ENCODE measurements around the gene PRRC1. TPM values are rescaled to one million over a fixed set of nuclear protein-coding genes. Genes with fewer than 3 reads are reported as not detected.

The PRRC1 gene
- total RNA-seq, 1 donor from 2014 or later = 26.5 TPM

DNA sequence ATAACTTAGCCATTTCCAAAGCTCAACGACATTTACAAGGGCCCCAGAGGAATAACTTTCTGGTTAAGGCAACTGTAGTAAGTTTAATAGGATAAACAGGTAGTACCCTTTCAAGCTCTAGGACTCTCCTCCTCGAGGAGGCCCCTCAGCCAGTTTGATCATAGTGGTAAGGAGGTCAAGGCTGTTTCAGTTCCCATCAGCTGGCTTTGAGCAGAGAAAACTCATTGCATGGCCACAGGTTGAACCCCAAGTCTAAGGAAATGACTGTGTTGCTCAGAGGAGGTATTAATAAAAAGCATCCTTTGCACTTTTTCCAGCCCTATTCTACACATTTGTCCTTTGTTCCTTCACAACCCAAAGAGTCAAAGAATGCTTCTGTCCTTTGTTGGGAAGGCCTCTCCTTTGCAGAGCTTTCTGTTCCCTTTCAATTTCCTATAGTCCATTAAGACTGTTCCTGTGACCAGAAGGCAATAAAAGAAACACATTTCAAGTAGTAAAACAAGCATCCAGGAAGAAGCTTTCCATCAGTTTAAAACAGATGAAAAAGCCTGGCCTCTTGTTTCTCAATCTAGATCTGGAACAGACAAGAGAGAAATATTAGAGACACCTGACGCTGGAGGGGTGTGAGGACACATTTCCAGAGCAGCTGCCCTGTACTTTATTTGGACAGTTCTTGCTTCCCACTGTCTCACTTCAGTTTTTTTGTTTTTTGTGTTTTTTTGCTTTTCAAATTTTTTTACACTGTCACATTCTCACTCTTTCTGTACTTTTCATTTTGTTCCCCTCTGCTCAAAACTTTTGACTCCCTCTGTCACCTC lies 54.1 kb downstream of the PRRC1 start:
- DNase-seq (ENCODE audit: low spot score) = no peak
- intact Hi-C loops (cut with DNase I) = no loop called here

GRCh38 chr5:127572930-127573329 lies 55.5 kb downstream of the PRRC1 start:
- intact Hi-C loops (cut with DNase I) = no loop called here
- DNase-seq (ENCODE audit: low spot score) = no peak

GRCh38 chr5:127574852-127575679 lies 57.6 kb downstream of the PRRC1 start:
- intact Hi-C loops (cut with DNase I) = no loop called here
- DNase-seq (ENCODE audit: low spot score) = no peak

DNA sequence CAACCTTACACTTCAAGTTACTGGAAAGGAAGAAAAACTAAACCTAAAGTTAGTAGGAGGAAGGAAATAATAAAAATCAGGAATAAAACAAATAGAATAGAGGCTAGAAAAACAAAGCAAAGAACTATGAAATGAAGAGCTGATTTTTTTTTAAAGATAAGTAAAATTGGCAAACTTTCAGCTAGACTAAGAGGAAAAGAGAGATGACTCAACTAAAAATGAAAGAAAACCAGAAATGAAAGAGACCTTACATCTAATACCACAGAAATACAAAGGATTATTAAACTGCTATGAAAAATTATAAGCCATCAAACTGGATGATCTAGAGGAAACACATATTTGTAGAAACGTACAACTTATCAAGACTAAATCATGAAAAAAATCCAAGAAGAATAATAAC lies 60.0 kb downstream of the PRRC1 start:
- intact Hi-C loops (cut with DNase I) = no loop called here
- no peak for DNase-seq (ENCODE audit: low spot score)

DNA sequence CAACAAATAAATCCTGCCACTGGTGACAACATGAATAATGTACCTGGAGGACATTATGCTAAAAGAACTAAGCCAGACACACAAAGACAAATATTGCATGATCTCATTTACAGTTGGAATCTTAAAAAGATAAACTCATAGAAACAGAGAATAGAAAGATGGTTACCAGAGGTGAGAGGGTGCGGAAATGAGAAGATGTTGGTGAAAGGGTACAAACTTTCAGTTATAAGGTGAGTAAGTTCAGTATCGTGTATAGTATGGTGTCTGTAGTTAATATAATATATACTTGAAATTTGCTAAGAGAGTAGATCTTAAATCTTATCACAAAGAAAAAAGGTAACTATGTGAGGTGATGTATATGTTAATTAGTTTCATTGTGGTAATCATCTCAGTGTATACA lies 63.3 kb downstream of the PRRC1 start:
- intact Hi-C loops (cut with DNase I) = no loop called here
- no peak for DNase-seq (ENCODE audit: low spot score)

DNA sequence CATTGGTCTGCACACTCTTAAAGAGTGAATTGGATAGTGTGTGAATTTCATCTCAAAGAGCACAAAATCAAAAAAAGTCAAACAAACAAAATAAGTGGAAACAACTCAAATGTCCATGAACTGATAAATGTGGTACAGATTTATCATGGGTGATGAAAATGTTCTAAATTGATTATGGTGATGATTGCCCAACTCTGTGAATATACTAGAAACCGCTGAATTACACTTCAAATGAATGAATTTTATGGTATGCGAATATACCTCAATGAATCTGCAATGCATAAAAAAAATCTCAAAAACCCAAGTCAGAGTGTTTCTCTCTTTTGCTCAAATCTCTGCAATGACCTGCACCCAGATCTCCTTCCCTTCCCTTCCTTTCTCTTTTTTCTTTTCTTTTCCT lies 64.0 kb downstream of the PRRC1 start:
- DNase-seq (ENCODE audit: low spot score) = no peak
- intact Hi-C loops (cut with DNase I) = no loop called here

GRCh38 chr5:127582773-127583370 lies 65.4 kb downstream of the PRRC1 start:
- DNase-seq (ENCODE audit: low spot score) = no peak
- intact Hi-C loops (cut with DNase I) = no loop called here

GRCh38 chr5:127583866-127584265 lies 66.4 kb downstream of the PRRC1 start:
- no peak for DNase-seq (ENCODE audit: low spot score)
- intact Hi-C loops (cut with DNase I) = no loop called here

- intact Hi-C loops (cut with DNase I) = no loop called here
These were observed 68.2 kb downstream of the PRRC1 start for GRCh38 chr5:127585661-127586060.

DNA sequence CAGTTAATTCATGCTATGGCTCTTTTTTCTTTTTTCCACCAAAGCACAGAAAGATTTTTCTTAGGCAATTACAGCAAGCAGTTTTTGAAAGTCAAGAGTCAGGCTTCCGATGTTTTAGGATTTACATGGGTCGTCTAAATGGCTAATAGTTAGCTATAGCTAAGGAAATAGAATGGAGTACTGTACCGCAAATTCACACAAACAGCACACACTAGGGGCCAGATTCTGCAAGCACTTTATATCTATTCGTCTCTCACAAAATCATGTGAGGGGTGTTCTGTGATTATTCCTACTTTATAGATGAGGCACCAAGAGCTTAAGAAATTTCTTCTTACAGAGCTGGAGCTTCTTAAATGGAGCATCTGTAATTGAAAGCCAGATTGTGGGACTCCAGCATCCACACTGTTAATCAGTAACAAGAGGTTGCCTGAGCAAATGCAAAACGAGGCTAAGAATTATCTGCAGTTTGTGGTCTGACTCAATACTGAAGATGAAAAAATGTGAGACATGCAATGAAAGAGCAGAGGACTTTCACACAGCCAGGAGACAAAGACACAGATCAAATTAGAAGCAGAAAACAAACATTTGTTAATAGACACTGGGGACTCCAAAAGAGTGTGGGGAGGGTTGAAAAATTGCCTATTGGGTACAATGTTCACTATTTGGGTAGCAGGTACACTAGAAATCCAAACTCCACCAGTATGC lies 68.8 kb downstream of the PRRC1 start:
- intact Hi-C loops (cut with DNase I) = no loop called here
- no peak for DNase-seq (ENCODE audit: low spot score)

More at GRCh38 chr5:127585661-127586060, 68.2 kb downstream of the PRRC1 start:
- no peak for DNase-seq (ENCODE audit: low spot score)

GRCh38 chr5:127586811-127587210 lies 69.4 kb downstream of the PRRC1 start:
- no peak for DNase-seq (ENCODE audit: low spot score)
- intact Hi-C loops (cut with DNase I) = no loop called here

DNA sequence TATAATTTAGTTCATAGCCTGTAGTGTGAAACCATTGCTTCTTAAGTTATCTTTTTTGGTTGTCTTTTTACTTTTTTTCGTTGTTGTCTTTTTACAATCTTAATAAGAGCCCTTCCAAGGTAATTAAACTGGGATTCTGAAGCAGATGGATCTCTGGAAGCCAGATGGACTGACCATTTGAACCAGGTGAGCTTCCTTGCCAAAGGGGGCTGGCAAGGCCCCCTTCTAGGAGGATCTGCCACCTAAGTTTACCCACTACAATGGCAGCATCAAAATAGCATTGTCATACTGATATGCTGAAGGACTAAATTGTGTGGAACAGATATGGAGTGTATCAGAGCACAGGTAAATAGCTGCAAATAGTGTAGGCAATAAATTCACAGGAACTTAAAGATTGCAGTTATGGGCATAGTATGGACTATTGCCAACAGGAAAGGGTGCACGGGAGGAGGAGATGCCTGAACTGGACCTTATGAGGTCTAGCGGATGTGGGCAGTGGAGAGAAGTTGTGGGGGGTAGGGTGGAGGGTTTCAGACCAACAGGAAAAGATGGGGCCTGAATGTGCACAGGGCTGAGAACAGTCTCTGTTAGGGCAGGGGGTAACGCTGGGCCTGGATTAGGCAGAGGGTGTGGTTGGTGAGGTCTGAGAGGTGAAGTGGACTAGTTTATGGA lies 69.9 kb downstream of the PRRC1 start:
- no peak for DNase-seq (ENCODE audit: low spot score)
- intact Hi-C loops (cut with DNase I) = no loop called here

DNA sequence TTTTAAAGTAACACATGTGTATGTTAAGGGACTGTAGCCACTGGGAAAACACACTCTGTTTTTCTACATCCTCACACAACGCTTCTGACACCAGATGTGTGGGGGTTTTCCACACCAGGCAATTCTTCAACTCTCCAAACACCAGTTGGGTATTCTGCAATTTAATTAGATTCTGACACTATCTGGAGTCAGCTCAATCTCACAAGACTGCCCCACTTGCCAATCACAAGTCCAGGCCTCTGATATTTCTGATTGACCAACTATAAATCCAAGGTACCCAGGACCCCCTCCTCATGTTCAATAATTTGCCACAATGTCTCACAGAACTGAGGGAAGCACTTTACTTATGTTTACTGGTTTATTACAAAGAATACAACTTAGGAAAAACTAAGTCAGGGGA lies 70.9 kb downstream of the PRRC1 start:
- no peak for DNase-seq (ENCODE audit: low spot score)
- intact Hi-C loops (cut with DNase I) = no loop called here

GRCh38 chr5:127589309-127590030 lies 72.0 kb downstream of the PRRC1 start:
- intact Hi-C loops (cut with DNase I) = no loop called here
- DNase-seq (ENCODE audit: low spot score) = no peak

- no peak for DNase-seq (ENCODE audit: low spot score)
- intact Hi-C loops (cut with DNase I) = no loop called here
These were observed 72.8 kb downstream of the PRRC1 start for GRCh38 chr5:127590156-127590722.

- intact Hi-C loops (cut with DNase I) = no loop called here
- DNase-seq (ENCODE audit: low spot score) = no peak
These were observed 78.3 kb downstream of the PRRC1 start for GRCh38 chr5:127595484-127596368.

GRCh38 chr5:127596501-127596900 lies 79.1 kb downstream of the PRRC1 start:
- intact Hi-C loops (cut with DNase I) = no loop called here
- no peak for DNase-seq (ENCODE audit: low spot score)

Data from cardiac septum (tissue), 1 donor.